Measurements from ENCODE around the gene ATP2A3.

ATP2A3 gene

DNA sequence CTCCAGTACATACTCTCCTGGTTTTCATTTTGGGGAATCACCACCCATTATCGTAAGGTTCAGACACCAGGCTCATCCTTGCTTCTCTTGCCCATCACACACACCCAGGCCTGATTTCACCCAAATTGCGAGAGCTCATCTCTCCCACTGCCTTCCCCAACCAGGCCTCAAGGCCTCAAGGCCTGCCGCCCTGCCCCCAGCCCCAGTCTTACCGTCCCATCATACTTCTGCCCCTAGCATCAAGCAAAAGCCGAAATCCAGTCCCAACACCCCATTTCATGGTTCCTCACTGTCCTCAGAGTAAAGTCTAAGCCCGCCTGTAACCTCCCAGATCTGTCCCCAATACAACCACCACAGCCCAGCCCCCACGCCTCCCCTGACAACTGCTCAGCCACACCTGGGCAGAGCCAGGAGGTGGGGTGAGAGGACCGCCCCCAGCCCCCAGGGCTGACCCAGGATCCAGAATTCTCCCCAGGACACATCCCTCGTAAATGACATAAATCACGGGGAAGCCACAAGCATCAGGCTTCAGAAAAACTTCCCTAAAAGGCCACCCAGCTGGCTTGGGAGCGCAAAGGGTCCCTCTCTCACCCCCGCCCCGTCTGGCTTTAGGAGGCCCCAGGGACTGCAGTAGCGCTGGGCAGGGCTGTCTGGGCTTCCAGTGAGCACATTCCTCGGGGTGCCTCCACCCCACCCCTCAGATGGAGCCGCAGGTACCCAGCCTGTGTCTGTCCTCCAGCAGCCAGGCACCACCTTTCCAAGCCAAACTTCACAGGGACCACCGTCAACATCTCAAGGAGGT lies 38.4 kb downstream of the ATP2A3 start:
- no peak for DNase-seq

DNA sequence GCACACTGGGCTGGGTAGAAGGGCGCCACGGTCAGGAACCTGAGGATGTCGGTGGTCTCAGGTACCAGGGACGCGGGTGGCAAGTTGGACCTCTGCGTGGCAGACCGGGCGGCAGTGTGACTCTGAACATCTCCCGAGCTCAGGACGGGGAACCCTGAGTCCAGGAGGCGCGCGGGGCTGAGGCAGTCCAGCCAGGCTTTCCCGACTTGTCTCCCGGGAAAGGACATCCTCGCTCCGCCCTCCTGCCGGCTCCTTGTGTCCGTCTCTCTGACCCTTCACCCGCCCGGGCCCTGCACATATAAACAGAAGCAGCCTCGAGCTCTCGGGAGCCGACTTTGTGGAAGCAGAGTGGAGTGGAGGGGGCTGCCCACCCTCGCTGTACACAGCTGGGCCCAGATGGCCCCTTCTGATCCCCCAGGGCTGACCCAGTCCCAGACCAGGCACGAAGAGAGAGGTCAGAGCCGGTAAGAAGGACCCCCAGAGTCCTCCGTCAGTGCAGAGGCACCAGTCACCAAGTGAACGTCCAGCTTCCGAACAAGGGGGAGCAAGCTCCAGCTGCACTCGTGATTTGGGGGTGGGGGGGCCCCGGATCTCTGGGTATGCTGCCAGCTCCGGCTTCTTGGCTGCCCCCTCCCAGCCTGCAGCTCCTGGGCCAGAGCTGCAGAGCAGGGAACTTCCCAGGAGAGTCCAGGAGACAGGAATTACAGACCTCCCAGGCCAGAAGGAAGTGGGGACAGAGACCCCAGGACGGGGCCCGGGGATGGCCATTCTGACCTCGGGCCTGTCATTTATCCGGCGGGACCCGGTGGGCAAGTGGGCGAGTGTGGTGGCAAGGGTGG lies 39.5 kb downstream of the ATP2A3 start:
- no peak for DNase-seq

DNA sequence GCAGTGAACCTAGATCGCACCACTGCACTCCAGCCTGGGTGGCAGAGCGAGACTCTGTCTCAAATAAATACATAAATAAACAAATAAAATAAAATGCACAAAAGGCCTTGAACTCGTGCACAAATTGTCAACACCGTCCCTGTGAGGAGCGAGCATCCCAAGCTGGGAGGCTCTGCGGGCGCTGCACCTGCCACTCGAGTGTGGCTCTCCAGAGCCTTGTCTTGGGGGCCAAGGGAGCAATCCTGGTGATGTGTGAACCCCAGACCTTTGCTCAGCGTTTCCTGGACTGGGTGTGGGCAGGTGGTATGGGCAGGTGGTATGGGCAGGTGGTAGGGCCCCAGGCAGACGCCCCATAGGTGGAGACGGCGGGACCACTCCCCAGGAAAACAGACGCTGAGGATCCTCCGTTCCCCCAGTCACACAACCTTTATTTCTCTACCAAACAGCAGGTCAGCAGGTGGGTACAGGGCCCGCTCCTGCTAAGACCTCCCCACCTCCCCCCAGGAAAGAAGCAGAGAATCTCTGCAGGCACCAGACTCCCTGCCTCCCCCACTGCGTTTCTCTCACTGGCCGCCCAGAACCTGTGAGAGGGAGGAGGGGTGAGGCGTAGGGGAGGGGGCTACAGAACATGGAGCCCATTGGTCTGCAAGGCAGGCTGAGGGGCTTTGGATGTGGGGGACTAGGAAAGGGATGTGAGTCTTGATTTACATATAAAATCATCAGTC lies 40.6 kb downstream of the ATP2A3 start:
- DNase-seq, result no peak

DNA sequence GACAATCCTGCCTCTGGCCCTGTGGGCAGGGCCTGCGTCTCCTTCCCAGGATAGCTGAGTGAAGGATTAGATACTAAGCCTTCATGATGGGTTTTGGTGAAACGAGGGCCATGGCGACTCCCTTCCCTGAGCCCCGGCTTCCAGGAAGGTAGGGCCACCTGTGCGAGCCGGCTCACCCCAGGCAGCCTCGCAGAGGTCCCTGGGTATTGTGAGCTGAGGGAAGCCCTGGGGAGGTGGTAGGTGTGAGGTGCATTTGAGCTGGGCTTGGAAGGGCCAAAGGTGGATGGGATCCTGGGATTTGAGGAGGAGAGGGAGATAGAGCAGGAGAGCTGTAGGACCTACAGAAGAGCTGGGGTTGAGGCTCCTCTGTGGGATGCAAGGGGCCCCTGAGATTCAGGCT lies 41.5 kb downstream of the ATP2A3 start:
- no peak for DNase-seq

DNA sequence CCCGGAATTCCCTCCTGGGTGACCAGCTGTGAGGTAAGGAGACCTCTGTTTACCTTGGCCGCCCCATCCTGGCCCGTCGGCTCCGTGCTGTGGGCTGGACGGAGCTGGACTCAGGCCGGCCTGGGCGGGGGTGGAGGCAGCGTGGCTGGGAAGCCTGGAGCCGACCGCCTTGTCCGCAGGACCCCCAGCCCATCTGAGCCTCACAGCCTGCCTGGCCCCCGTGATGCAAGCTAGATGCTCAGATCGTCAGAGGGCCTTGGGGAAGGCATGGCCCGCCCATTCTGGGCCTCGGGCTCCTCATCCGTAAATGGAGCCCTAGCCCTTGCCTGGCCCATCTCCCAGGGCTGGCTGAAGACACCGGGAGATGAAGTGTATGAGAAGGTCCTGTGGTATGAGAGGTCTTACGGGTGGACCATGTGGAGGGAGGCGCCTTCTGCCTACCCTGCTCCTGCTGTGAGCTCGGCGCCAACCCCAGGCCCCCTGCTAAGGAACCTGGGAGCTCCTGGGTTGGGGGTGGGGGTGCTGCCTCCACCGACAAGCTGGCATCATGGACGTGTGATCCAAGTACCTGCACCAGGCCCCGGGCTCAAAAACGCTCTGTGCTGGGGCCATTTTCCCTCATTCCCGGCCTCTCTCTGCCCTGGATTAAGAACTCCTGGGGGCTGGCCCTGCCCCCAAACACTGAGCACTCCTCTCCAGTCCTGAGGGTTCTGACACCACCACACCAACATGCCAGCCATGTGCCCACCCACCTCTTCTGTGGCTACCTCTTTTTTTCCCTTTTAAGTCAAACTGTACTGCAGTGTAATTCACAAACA lies 42.5 kb downstream of the ATP2A3 start:
- no peak for DNase-seq

DNA sequence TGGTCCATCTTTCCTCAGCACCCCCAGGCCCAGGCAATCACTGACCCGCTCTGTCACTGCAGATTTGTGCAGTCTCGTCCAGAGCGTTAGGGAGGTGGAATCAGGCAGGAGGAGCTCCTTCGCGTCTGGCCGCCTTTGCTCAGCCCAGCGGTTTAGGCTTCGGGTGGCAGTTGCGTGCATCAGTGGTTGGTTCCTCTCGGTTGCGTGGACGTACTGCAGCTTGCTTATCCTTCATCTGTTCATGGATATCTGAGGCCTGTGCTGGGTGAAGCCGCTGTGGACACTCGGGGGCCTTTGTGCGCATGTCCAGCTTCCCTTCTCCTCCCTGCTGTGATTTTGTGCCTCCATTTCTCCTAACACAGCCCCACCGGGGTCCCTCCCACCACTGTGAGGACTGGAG lies 43.2 kb downstream of the ATP2A3 start:
- DNase-seq, result no peak

DNA sequence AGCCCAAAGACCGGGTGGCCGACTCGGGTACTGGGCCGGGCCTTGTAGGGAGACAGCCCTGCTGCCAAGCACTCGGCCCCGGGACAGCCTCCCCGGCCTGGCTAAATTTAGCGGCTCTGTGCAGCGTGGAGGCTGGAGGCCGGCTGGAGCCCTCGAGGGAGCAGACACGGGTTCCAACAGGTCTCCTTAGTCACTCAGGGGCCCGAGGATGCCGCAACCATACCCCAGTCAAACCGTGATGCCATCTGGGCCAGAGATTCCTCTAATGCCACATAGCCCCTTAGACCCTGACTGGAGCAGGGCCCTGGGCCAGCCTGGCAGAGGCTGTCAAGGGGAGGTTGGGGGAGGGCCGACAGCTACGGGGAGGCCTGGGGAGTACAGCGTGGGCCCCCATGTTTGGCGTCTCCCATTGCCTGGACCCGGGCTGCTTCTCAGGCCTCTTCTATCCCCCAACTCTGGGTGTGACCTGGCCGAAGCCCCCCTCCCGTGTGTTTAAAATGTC lies 45.1 kb downstream of the ATP2A3 start:
- no peak for DNase-seq

DNA sequence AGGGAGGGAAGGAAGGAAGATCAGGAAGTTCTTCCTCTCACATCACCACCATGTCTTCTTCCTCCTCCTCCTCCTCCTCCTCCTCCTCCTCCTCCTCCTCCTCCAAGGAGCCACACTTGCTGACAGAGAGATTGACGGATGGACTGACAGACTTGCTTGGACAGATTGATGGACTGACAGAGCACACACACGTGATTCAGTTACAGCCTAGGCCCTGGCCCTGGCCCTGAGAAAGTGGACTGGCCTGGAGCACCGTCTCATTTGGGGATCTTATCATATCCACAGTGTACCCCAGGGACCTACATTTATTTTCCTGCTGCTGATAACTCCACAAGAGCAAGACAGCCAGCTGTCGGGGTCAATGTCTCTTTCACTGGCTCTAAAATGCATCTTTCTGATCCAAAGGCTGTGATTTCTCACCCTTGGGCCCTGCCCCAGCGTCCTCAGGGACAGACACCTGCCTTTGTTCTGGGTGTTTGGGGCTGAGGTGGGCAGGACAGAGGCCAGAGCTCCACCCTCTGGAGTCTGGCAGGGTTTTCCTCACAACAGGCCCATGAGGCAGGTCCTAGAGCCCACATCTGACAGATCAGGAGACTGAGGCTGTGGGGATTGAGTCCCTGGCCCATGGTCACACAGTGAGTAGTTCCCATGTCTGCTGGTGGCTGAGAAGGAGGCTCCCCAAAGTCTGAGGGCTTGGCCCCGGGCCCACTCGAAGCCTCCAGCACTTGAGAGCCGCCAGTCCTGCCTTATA lies 45.7 kb downstream of the ATP2A3 start:
- no peak for DNase-seq

DNA sequence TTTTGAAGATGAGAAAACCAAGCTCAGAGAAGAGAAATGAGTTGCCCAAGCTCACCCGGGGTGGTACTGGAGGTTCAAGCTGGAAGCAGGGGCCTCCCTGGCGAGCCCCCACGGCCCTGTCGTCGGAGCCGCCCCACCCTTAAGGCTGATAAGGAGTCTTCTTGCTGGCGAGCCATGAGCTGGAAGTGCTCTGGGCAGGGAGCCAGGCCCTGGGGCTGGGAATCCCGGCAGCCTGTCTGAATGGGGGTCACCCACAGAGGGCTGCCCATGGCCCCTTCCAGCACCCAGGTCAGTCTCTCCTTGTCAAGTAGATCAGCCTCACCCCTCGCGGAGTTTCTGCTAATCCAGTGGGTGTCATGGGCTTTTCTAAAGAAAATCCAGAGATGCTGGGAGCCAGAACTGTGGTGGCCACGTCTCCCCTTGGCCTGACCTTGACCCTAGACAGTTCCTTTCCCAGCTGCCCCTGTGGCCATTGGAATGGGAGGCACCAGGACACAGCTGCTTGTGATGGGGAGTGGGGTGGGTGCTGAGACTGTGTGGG lies 46.8 kb downstream of the ATP2A3 start:
- DNase-seq, result no peak

DNA sequence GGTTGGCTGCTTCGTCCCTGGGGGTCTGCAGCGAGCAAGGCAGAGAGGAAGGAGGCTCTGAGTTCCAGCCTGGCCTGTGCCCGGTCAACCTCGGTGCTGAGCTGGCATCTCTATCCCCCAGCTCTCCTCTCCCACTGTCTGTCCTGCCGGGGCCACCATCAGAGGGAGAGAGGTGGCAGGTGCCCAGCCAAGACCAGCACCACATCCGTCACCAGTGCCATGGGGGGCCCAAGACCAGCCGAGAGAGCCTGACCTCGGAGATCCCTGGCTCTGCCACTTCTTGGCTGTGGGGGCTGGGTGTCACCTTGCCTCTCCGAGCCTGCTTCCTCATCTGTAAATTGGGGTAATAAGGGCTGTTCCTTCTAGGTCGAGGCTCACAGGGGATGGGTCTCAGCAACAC lies 47.4 kb downstream of the ATP2A3 start:
- DNase-seq, result no peak

DNA sequence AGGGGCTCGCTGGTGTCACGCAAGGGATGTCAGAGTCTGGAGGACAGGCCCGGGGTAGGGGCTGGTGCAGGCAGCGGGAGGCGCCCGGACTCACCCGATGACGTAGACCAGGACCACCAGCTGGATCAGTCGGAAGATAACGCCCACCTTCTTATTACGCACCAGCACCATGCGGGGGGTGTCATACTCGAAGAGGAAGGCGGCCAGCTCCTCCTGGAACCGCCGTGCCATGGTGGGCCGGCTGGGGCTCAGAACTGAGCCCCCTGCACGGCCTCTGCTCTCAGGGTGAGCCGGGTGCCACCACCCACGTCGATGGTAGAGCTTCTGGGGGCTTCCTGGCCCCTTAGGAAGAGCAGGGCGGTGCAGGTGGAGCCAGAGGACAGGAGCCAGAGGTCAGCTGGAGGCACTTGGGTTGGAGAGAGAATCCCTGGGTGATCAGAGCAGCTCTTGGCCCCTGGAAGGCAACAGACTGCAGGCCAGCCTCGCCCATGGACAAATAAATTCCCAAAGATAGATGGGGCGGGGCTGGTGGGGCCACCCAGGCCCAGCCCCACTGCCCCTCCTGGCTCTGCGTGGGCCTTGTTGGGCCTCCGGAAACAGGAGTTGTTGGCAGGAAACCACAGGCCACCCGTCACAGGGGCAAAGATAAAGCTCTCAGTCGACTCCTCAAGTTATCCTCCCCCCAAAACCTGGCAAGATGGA lies 48.1 kb downstream of the ATP2A3 start, which contains the start of gene P2RX1:
Gene P2RX1 (minus strand): TSS at position 471 of the 702 bp plus-strand sequence. CDS start 240 bp downstream, at position 231.
- no peak for DNase-seq

DNA sequence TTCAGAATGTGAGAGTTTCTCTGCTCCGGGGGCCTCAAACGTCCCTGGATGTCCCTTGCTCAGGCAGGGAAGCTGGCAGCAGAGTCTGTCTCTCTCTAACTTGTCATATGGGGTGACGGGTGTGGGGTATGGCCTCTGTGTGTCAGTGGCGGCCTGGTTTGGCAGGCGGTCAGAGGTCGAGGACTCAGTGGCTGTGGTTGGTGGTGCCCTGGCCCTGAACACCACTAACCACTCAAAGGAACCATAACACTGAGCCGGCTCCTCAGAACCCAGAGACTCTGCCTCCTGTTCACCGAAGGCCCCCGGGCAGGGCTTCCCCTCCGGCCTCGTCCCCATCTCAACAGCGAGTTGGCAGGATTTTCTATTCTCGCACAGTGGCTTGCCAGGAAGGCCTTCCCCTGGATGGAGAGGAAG lies 48.6 kb downstream of the ATP2A3 start:
- DNase-seq, result no peak

DNA sequence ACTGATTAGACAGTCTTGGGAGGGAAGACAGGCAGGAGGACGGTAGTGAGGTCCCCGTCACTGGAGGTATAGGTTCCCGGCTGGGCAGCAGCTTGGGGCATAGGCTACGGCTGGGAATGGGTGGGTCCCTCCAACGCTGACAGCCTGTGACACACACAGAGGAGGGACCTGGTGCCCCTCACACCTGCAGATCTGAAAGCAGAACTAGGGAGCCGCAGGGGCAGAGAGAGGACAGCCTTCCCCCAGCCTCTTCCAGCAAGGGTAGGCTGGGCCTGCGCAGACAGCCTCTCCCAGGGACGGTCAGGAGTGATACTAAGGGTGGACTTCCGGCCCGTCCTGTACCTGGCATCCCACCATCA lies 49.9 kb downstream of the ATP2A3 start:
- no peak for DNase-seq

DNA sequence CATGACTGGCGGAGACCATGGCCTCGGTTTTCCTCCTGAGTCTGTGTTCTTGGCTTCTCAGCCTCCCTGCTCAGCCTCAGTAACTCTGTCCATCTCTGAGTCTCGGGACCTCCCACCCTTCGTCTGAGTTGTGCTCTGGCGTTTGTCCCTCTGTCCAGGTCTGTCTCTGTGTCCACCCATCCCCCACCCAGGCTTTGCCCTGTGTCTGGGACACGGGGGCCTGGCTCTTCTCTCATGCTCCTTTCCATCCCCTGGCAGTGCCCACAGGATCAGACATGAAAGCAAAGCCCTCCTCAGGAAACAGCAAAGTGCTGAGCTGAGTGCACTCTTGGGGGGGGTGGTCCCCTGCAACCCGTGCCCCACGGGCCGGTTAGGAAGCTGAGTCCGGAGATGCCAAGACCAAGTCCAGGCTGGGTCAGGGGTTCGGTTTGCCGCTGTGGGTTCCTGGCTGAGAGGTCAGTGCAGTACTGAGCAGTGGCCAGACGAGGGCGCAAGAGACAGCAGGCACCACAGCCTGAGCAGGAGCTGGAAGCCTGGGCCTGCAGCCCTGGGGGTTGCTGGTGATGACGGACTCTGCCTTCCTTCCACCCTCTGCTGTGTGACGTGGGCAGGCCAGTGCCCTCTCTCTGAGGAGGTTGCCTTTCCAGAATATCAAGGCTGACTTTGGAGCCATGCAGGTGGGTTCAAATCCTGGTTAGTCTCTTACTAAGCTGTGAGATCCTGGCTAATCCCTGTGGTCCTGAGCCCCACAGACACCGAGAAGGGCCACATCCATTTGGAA lies 50.5 kb downstream of the ATP2A3 start:
- no peak for DNase-seq

DNA sequence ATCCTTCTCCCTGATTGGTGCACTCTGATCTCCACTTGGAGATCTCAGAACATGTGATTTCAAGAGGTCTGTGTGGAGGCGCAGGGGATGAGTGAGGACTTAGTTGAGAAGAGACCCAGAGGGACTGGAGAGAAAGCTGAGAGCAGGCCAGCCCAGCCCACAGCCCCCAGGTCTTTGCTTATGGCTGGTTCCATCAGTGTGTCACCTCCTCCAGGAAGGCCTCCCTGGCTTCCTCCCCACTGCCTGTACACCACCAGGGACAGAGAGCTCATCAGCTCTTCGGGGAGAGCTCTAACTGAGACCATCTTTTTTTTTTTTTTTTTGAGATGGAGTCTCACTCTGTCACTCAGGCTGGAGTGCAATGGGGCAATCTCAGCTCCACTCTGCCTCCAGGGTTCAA lies 51.4 kb downstream of the ATP2A3 start:
- no peak for DNase-seq

DNA sequence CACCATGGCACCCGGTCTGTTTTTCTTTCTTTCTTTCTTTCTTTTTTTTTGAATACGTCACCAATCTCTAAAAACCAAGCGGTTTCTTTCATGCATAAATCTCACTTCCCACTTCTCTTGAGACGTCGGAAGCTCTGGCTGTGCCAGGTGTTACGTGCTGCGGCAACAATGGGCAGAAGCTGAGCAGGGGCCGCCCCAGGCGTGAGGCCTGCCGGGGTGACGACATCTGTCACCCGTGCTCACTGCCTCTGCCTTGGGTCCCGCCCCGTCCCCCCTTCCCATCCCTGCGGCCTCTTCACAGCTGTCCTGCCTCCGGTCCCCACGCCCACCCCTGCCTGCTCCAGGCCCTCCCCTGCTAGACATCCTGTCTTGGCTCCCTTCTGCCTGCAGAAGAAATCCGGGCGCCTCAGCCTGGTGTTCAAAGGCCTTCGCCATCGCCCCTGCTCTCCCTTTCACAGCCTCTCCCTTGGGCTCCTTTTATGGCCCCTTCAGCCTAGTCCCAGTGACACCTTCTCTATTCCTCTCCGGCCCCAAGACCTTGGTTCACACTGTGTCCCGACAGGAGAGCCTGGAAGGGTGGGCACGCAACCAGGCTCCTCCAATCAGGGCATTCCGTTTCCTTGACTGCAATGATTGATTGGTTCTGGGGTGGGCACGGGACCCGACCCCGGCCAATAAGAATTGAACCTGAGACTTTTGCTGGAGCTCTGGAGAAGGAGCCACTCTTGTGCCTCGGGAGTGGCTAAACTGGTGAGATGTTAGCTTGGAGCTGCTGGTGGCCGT lies 52.8 kb downstream of the ATP2A3 start:
- DNase-seq, result no peak

DNA sequence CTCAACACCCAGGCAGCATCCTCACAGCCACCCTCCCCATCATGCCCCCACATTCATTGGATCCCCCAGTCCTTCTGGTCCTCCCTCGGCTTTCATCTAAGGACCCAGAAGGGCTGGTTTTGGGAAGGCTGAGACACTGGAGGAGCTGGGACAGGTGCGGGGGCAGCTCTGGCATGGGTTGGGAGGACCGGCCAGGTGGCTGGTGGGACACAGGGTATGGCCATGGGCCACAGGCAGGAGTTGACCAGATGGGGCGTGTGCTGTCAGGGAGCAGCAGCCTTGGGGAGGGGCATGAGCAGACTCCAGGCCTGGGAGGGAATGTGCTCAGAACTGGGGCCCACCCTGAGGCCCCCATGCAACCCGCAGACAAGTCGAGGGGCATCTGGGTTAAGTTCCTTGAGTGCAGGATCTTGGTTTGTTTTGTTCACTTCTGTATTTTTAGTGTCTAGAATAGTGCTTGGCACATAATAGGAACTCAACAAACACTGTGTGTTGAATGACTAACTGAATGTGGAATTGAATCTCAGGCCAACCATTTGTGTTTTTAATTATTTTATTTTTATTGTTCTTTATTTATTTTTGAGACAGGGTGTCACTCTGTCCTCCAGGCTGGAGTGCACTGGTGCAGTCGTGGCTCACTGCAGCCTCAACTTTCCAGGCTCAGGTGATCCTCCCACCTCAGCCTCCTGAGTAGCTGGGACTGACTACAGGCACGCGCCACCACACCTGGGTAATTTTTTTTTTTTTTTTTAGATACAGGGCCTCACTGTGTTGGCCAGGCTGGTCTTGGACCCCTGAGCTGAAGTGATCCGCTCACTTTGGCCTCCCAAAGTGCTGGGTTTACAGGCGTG lies 53.6 kb downstream of the ATP2A3 start:
- no peak for DNase-seq

DNA sequence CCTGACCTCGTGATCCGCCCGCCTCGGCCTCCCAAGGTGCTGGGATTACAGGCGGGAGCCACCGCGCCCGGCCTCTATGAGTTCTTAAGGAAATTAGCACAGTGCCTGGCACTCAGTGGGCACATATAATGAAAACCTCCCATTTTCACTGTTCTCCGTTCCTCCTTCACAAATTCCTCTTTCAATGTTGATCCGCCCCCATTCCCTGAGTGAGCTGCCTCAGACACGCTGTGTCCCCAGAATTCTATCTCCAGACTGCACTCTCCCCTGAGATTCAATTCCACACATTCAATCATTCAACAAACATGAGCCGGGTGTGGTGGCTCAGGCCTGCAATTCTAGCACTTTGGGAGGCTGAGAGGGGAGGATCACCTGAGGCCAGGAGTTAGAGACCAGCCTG lies 55.0 kb downstream of the ATP2A3 start:
- no peak for DNase-seq

All from NCI-H1417 treated with DMSO at 0.1 percent for 48 hours (cell line).